K562 (cell line): ENCODE data around the gene CPLANE2.

Experiments
- CTBP1 ChIP-seq: fragments of 450-650 bp; IDR thresholded peaks from 2 replicates; pipeline ENCODE4 v1.6.1; 2016; ENCODE audit warnings: borderline replicate concordance
- GABPA ChIP-seq: fragments of 200-800 bp; sonication (Bioruptor generic); conservative IDR thresholded peaks from 2 replicates; pipeline ENCODE4 v1.6.1; 2016; ENCODE audit warnings: low read depth, missing genetic modification characterization, missing compliant biosample characterization
- ILK ChIP-seq: fragments of 450-650 bp; IDR thresholded peaks from 2 replicates; pipeline ENCODE4 v1.6.1; 2016; ENCODE audit warnings: missing genetic modification characterization, low read depth, mild to moderate bottlenecking, missing compliant biosample characterization, moderate library complexity, borderline replicate concordance
- JUND ChIP-seq, 2 experiments: IDR thresholded peaks; 2 replicates in 1 of 2; 3 replicates in 1 of 2; pipeline ENCODE4 v1.6.1; 2011; ENCODE audit warnings: borderline replicate concordance in 2 of 2, low read depth in 2 of 2, low read length in 2 of 2, improper control_type of control experiment in 1 of 2, missing biosample characterization in 1 of 2, missing genetic modification characterization in 1 of 2, missing genetic modification reagents in 1 of 2
- NFE2 ChIP-seq: IDR thresholded peaks from 2 replicates; pipeline ENCODE4 v1.6.1; 2014; ENCODE audit warnings: antibody characterized with exemption, low read depth
- PCBP2 ChIP-seq: fragments of 200-400 bp; formaldehyde crosslinking; IDR thresholded peaks from 2 replicates; pipeline ENCODE4 v1.6.1; 2018; ENCODE audit warnings: low read length, low read depth, mild to moderate bottlenecking, moderate library complexity; ENCODE audit not compliant: poor library complexity, severe bottlenecking
- POLR2A ChIP-seq: fragments of 450-650 bp; conservative IDR thresholded peaks from 2 replicates; pipeline ENCODE4 v1.6.1; 2016
- PTTG1 ChIP-seq: fragments of 450-650 bp; IDR thresholded peaks from 2 replicates; pipeline ENCODE4 v1.6.1; 2016; ENCODE audit warnings: low read depth, mild to moderate bottlenecking, missing genetic modification characterization, missing compliant biosample characterization
- RBM39 ChIP-seq: fragments of 200-400 bp; formaldehyde crosslinking; optimal IDR thresholded peaks from 2 replicates; pipeline ENCODE3; 2018; ENCODE audit warnings: low read depth, low read length
- ZFP30 ChIP-seq: fragments of 250-450 bp; sonication (Bioruptor Pico); IDR thresholded peaks from 2 replicates; pipeline ENCODE4 v1.8.0; 2022; ENCODE audit warnings: moderate library complexity, mild to moderate bottlenecking, inconsistent platforms, borderline replicate concordance
- TF ChIP-seq, protein P1 (sequence below), 3 experiments: IDR thresholded peaks in 2 of 3; conservative IDR thresholded peaks in 1 of 3; 2 replicates each; pipeline ENCODE4 v1.5.1; 2011 to 2012; ENCODE audit warnings: low read length in 3 of 3, mild to moderate bottlenecking in 3 of 3, control low read depth in 2 of 3, improper control_type of control experiment in 1 of 3, inconsistent platforms in 1 of 3, low read depth in 1 of 3, mixed read lengths in 1 of 3, moderate library complexity in 1 of 3; ENCODE audit not compliant: insufficient read depth in 2 of 3
- TF ChIP-seq, protein P2 (sequence below), 2 experiments: fragments of 450-650 bp; formaldehyde crosslinking in 1 of 2; IDR thresholded peaks; 2 replicates each; pipeline versions ENCODE4 v1.4.0 to v1.6.1; 2014 to 2020; ENCODE audit warnings: mild to moderate bottlenecking in 2 of 2, borderline replicate concordance in 1 of 2, low read depth in 1 of 2

DNA sequence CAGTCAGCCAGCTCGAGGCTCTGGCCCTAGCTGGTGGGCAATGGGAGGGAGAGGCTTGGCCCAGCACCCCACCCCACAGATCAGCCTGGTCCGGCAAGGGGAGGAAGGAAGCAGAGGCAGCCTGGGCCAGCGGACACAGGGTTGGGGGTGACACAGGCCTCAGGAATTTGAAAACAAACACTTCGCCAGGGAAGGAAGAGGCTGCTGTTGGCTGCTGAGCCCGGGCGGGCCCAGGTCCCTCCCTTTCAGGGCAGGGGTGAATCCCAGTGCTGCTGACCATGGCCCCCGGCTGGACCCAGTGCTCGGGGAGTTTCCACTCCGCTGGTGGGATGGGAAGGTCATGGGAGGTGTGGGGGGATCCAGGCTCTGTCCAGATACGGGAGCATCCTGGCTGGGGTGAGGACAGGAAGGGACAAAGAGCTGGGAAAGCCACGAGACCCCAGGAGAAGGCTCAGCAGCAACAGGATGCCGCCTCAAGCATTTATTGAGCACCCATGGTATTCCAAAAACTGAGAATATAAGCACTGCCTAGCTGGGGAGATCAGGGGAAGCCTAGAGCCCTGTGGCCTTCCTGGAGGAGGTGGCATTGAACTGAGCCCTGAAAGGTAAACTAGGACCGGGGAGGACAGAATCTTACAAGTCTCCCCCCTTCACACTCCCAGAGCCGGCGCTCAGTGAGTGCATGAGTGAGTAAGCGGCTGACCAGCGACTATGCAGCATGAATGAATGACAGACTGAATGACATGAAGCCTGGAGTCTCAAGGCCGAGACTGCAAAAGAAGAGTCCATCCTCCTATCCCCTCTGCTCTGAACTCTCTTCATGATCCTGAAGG lies 54.9 kb downstream of the CPLANE2 start:
- TF ChIP-seq PTTG1 (no peak), GABPA (tag) (no peak), POLR2A (no peak), ILK (no peak), NFE2 (no peak), ZFP30 (no peak), PCBP2 (no peak), JUND (IDR thresholded peaks at IDR 0.05; ENCODE audit: borderline replicate concordance, low read depth, low read length) (no peak), JUND (tag; IDR thresholded peaks at IDR 0.05; ENCODE audit: borderline replicate concordance, low read depth, low read length) (no peak), RBM39 (no peak), CTBP1 (no peak)
- TF ChIP-seq, protein P1, sequence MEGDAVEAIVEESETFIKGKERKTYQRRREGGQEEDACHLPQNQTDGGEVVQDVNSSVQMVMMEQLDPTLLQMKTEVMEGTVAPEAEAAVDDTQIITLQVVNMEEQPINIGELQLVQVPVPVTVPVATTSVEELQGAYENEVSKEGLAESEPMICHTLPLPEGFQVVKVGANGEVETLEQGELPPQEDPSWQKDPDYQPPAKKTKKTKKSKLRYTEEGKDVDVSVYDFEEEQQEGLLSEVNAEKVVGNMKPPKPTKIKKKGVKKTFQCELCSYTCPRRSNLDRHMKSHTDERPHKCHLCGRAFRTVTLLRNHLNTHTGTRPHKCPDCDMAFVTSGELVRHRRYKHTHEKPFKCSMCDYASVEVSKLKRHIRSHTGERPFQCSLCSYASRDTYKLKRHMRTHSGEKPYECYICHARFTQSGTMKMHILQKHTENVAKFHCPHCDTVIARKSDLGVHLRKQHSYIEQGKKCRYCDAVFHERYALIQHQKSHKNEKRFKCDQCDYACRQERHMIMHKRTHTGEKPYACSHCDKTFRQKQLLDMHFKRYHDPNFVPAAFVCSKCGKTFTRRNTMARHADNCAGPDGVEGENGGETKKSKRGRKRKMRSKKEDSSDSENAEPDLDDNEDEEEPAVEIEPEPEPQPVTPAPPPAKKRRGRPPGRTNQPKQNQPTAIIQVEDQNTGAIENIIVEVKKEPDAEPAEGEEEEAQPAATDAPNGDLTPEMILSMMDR (IDR thresholded peaks at IDR 0.05 in 2 of 3, conservative IDR thresholded peaks at IDR 0.05 in 1 of 3; ENCODE audit: insufficient read depth in 2 of 3, low read depth in 1 of 3, low read length in 3 of 3): no peak
- TF ChIP-seq, protein P2, sequence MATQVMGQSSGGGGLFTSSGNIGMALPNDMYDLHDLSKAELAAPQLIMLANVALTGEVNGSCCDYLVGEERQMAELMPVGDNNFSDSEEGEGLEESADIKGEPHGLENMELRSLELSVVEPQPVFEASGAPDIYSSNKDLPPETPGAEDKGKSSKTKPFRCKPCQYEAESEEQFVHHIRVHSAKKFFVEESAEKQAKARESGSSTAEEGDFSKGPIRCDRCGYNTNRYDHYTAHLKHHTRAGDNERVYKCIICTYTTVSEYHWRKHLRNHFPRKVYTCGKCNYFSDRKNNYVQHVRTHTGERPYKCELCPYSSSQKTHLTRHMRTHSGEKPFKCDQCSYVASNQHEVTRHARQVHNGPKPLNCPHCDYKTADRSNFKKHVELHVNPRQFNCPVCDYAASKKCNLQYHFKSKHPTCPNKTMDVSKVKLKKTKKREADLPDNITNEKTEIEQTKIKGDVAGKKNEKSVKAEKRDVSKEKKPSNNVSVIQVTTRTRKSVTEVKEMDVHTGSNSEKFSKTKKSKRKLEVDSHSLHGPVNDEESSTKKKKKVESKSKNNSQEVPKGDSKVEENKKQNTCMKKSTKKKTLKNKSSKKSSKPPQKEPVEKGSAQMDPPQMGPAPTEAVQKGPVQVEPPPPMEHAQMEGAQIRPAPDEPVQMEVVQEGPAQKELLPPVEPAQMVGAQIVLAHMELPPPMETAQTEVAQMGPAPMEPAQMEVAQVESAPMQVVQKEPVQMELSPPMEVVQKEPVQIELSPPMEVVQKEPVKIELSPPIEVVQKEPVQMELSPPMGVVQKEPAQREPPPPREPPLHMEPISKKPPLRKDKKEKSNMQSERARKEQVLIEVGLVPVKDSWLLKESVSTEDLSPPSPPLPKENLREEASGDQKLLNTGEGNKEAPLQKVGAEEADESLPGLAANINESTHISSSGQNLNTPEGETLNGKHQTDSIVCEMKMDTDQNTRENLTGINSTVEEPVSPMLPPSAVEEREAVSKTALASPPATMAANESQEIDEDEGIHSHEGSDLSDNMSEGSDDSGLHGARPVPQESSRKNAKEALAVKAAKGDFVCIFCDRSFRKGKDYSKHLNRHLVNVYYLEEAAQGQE (IDR thresholded peaks at IDR 0.05; ENCODE audit: borderline replicate concordance): no peak
- TF ChIP-seq, protein P2 (CRISPR knock-in tag; IDR thresholded peaks at IDR 0.05; ENCODE audit: low read depth): no peak
